HEK293T (cell line): ENCODE results near the gene C2orf72.
A peak's percentile ranks its signal among the peaks of the same experiment; 100 is the strongest.

ENCODE experiments used
- CTCF ChIA-PET: fragments of 350-600 bp; formaldehyde crosslinking; extraction: SDS; loops from one replicate; lab custom pipeline; 2021; ENCODE audit warnings: antibody characterized with exemption, inconsistent platforms; lab: Yijun Ruan, JAX
- POLR2A ChIA-PET: fragments of 350-600 bp; formaldehyde crosslinking; extraction: SDS; loops from one replicate; lab custom pipeline; 2020; ENCODE audit warnings: antibody characterized with exemption, inconsistent platforms; lab: Yijun Ruan, JAX
- DNase-seq: peaks from one replicate; pipeline ENCODE4 v3.0.0; 2012; ENCODE audit warnings: mixed read lengths; ENCODE audit errors: extremely low spot score
- ARNT ChIP-seq: fragments of 450-650 bp; IDR thresholded peaks from 2 replicates; pipeline ENCODE4 v1.6.1; 2017; ENCODE audit warnings: mild to moderate bottlenecking
- BHLHE40 ChIP-seq: fragments of 450-650 bp; IDR thresholded peaks from 2 replicates; pipeline ENCODE4 v1.6.1; 2016; ENCODE audit warnings: mild to moderate bottlenecking, moderate library complexity, borderline replicate concordance
- CTBP1 ChIP-seq: fragments of 450-650 bp; IDR thresholded peaks from 2 replicates; pipeline ENCODE4 v1.6.1; 2016; ENCODE audit warnings: borderline replicate concordance
- ELF4 ChIP-seq: fragments of 450-650 bp; IDR thresholded peaks from 2 replicates; pipeline ENCODE4 v1.6.1; 2017; ENCODE audit warnings: antibody characterized with exemption
- FOXA1 ChIP-seq: fragments of 450-650 bp; IDR thresholded peaks from 2 replicates; pipeline ENCODE4 v1.6.1; 2016; ENCODE audit warnings: mild to moderate bottlenecking
- FOXK2 ChIP-seq: fragments of 450-650 bp; IDR thresholded peaks from 2 replicates; pipeline ENCODE4 v1.6.1; 2016; ENCODE audit warnings: mild to moderate bottlenecking
- FOXM1 ChIP-seq: fragments of 450-650 bp; IDR thresholded peaks from 2 replicates; pipeline ENCODE4 v1.6.1; 2017; ENCODE audit warnings: mild to moderate bottlenecking, borderline replicate concordance
- HDGF ChIP-seq: fragments of 450-650 bp; IDR thresholded peaks from 2 replicates; pipeline ENCODE4 v1.6.1; 2017; ENCODE audit warnings: antibody characterized with exemption, borderline replicate concordance
- L3MBTL2 ChIP-seq: fragments of 450-650 bp; conservative IDR thresholded peaks from 2 replicates; pipeline ENCODE4 v1.6.1; 2016; ENCODE audit warnings: mild to moderate bottlenecking
- LEF1 ChIP-seq: fragments of 450-650 bp; IDR thresholded peaks from 2 replicates; pipeline ENCODE4 v1.6.1; 2017; ENCODE audit warnings: mild to moderate bottlenecking, borderline replicate concordance
- NFRKB ChIP-seq: fragments of 450-650 bp; IDR thresholded peaks from 2 replicates; pipeline ENCODE4 v1.6.1; 2016; ENCODE audit warnings: mild to moderate bottlenecking, moderate library complexity
- SP1 ChIP-seq: fragments of 450-650 bp; IDR thresholded peaks from 2 replicates; pipeline ENCODE4 v1.6.1; 2017
- SUZ12 ChIP-seq: fragments of 450-650 bp; IDR thresholded peaks from 2 replicates; pipeline ENCODE4 v1.6.1; 2016; ENCODE audit warnings: mild to moderate bottlenecking
- TARDBP ChIP-seq: fragments of 450-650 bp; IDR thresholded peaks from 2 replicates; pipeline ENCODE4 v1.6.1; 2016
- ZNF384 ChIP-seq: fragments of 450-650 bp; IDR thresholded peaks from 2 replicates; pipeline ENCODE4 v1.6.1; 2016
- TF ChIP-seq, protein P1 (sequence below): fragments of 450-650 bp; IDR thresholded peaks from 2 replicates; pipeline ENCODE4 v1.6.1; 2016

Gene C2orf72

DNA sequence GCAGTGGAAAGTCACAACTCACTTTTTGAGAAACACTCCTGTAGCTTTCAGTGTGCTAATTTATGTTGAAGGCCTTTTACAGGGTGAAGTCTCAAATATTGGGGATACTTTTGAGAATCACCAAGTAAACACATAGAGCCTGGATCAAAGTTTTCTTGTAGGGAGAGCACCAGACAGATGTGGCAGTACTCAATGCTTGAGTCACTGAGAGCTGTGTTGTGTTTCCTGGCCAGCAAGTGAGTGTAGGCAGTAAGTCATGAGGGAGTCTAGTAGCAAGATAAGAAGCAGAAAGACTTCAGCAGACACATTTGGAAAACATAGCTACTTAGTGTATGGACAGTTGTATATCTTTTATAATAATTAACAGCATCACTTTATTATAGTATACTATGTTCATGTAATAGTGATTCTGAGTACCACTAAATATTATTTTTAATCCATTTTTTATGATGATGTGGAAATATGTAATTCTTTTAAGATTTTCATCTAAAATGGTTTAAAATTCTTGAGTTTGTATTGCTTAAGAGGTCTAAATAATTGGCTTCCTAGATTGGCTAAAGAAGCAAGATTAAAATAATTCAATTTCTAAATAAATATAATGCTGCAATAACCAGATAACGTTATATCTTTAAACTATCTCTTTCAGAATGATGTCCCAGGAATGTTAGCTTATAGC, 32.2 kb downstream of the C2orf72 start:
- no peak for DNase-seq
- TF ChIP-seq L3MBTL2 (no peak), FOXM1 (no peak), ZNF384 (no peak), FOXK2 (no peak), SUZ12 (no peak), ELF4 (no peak), TARDBP (no peak), BHLHE40 (no peak), LEF1 (no peak), CTBP1 (no peak), NFRKB (no peak), ARNT (no peak), HDGF (no peak)
- TF ChIP-seq, protein P1, sequence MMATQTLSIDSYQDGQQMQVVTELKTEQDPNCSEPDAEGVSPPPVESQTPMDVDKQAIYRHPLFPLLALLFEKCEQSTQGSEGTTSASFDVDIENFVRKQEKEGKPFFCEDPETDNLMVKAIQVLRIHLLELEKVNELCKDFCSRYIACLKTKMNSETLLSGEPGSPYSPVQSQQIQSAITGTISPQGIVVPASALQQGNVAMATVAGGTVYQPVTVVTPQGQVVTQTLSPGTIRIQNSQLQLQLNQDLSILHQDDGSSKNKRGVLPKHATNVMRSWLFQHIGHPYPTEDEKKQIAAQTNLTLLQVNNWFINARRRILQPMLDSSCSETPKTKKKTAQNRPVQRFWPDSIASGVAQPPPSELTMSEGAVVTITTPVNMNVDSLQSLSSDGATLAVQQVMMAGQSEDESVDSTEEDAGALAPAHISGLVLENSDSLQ, result no peak
- ChIA-PET CTCF (interaction anchor here (1.0 kb wide), 1 partner anchor 17 kb away, joined by 5 read pairs; no protein-coding TSS in a partner anchor), POLR2A (interaction anchor here (1.0 kb wide), 1 partner anchor 395 kb away, joined by 5 read pairs; the partner anchor contains the start of gene NCL)

DNA sequence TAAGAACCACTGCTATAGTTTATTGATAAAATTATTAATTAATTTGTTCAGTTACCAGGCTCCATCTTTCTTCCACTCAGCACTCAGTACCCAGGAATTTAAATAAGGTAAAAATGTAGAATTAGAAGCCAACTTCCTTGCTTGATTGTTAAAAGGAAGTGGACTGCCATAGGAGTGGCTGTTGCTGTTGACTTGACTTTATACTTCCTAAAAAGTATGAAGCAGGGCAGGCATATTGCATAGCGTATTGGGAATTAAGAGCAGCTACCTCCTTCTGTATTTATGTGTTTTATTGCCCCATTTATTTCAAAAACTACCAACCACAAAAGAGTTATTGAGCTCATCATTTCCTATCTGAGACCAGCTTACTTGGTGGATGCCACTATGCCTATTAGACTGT, 47.2 kb downstream of the C2orf72 start:
- CTCF ChIA-PET, result no interaction called here
- no peak for DNase-seq
- TF ChIP-seq LEF1 (no peak), SP1 (no peak), TARDBP (no peak), ELF4 (no peak), ARNT (no peak), ZNF384 (no peak), FOXK2 (no peak), NFRKB (no peak), L3MBTL2 (no peak), FOXA1 (no peak), BHLHE40 (no peak), SUZ12 (no peak)
- TF ChIP-seq, protein P1, result no peak
- POLR2A ChIA-PET, result no interaction called here

DNA sequence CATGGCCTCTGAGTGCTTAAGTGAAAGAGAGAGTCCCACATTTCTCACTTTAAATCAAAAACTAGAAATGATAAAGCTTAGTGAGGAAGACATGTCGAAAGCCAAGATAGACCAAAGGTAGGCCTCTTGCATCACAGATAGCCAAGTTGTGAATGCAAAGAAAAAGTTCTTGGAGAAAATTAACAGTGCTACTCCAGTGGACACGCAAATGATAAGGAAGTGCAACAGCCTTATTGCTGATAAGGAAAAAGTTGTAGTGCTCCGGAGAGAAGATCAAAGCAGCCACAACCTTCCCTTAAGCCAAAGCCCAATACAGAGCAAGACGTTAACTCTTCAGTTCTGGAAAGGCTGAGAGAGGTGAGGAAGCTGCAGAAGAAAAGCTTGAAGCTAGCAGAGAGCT, 51.4 kb downstream of the C2orf72 start:
- TF ChIP-seq ZNF384, result no peak
- no peak for TF ChIP-seq NFRKB
- TF ChIP-seq HDGF, result no peak
- CTCF ChIA-PET, result no interaction called here
- POLR2A ChIA-PET, result no interaction called here
- DNase-seq, result no peak

DNA sequence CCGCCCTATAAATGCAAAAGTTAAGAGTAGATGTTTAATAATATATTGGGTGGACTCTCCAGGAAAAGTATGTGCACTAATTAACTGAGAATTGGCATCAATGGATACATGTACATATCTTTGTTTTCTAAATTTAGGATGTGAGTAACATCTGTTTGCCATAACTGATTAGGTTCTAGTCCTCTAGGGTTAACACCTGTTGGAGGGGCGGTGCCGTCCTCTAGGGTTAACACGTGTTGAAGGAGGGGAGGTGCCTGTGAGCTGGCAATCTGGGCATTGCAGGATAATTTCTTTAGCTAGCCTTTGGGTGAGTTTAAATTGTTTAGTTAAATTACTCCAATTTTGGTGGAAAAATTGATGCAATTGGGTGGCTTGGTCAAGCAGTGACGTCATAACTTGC, 56.6 kb downstream of the C2orf72 start:
- no peak for DNase-seq
- TF ChIP-seq SUZ12, result no peak
- no peak for TF ChIP-seq L3MBTL2
- no peak for TF ChIP-seq FOXM1
- no peak for TF ChIP-seq TARDBP
- TF ChIP-seq, protein P1, result no peak
- no peak for TF ChIP-seq ELF4
- no peak for TF ChIP-seq FOXK2
- TF ChIP-seq ARNT, result no peak
- no peak for TF ChIP-seq NFRKB
- POLR2A ChIA-PET, result no interaction called here
- CTCF ChIA-PET, result interaction anchor here (0.9 kb wide), 1 partner anchor 99 kb away, joined by 4 read pairs; no protein-coding TSS in a partner anchor

DNA sequence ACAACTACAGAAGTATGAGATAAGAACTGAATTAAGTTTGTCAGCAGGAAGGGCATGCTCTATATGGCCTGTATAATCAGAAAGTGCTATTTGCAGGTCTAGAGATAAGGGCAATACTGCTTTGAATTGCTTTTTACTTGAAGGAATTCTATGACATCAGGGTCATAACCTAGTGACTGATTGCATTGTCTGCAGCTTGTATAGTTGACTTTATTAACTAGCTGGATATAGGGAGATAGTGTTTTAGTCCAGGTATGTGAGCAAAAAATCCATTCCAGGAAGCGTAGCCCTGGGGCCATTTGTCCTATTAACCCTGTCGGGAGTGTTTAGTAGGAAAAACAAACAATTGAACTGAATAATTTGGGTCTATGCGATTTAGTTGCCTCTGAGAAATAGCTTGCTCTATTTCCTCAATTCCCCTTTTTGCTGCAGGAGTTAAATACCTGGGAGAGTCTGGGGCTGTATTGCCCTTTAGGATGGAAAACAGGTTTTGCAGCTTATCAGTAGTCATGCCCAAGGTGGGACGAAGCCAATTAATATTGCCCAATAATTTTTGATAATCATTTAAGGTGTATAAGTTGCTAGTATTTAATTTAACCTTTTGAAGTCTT, 57.5 kb downstream of the C2orf72 start:
- DNase-seq, result no peak
- TF ChIP-seq L3MBTL2 (no peak), CTBP1 (0 out of 2 replicates have a peak, but pooled peaks have one; percentile 18)
- ChIA-PET CTCF (interaction anchor here (1.0 kb wide), 1 partner anchor 108 kb away, joined by 3 read pairs; no protein-coding TSS in a partner anchor), POLR2A (no interaction called here)
